Measurements from ENCODE around the gene SLC35A2.
"Not testable (repeated sequence)": the region's sequence is repeated elsewhere in the genome, so short reads cannot be mapped to it uniquely, and the experiment has no call there.

Gene SLC35A2

GRCh38 chrX:48901069-48901468, 10.4 kb downstream of the SLC35A2 start:
- DNase-seq (ENCODE audit: low read depth), result no peak

- no peak for DNase-seq (ENCODE audit: low read depth)
Observed at GRCh38 chrX:48899078-48899410, 12.4 kb downstream of the SLC35A2 start.

GRCh38 chrX:48897625-48898306, 13.7 kb downstream of the SLC35A2 start, which contains the start of the genes PQBP1 and TIMM17B:
TSS of gene PQBP1 (plus strand) at chrX:48897930. CDS start at chrX:48898510, 580 bp downstream.
TSS of gene TIMM17B (minus strand) at chrX:48897768. CDS start at chrX:48897749, 19 bp downstream.
- peak; percentile 80 for DNase-seq (ENCODE audit: low read depth)

GRCh38 chrX:48897157-48897624, 14.3 kb downstream of the SLC35A2 start:
- no peak for DNase-seq (ENCODE audit: low read depth)

GRCh38 chrX:48896611-48897011, 14.8 kb downstream of the SLC35A2 start:
- DNase-seq (ENCODE audit: low read depth), result no peak

GRCh38 chrX:48894891-48895290, 16.6 kb downstream of the SLC35A2 start:
- DNase-seq (ENCODE audit: low read depth), result no peak

GRCh38 chrX:48893556-48894348, 17.7 kb downstream of the SLC35A2 start:
- DNase-seq (ENCODE audit: low read depth), result no peak

GRCh38 chrX:48892896-48893295, 18.6 kb downstream of the SLC35A2 start:
- no peak for DNase-seq (ENCODE audit: low read depth)

- peak; percentile 56 for DNase-seq (ENCODE audit: low read depth)
Observed at GRCh38 chrX:48891402-48892288, 19.8 kb downstream of the SLC35A2 start.

- DNase-seq (ENCODE audit: low read depth), result no peak
Observed at GRCh38 chrX:48890934-48891401, 20.5 kb downstream of the SLC35A2 start.

GRCh38 chrX:48890296-48890925, 21.0 kb downstream of the SLC35A2 start:
- DNase-seq (ENCODE audit: low read depth), result no peak

- DNase-seq (ENCODE audit: low read depth), result not testable (repeated sequence)
Observed at GRCh38 chrX:48886586-48886985, 24.9 kb downstream of the SLC35A2 start.

GRCh38 chrX:48883729-48884128, 27.7 kb downstream of the SLC35A2 start:
- DNase-seq (ENCODE audit: low read depth), result no peak

GRCh38 chrX:48876944-48877343, 34.5 kb downstream of the SLC35A2 start:
- not testable (repeated sequence) for DNase-seq (ENCODE audit: low read depth)

GRCh38 chrX:48872017-48872416, 39.4 kb downstream of the SLC35A2 start:
- DNase-seq (ENCODE audit: low read depth), result not testable (repeated sequence)

- DNase-seq (ENCODE audit: low read depth), result no peak
Observed at GRCh38 chrX:48864210-48864609, 47.2 kb downstream of the SLC35A2 start.

- DNase-seq (ENCODE audit: low read depth), result no peak
Observed at GRCh38 chrX:48854898-48855297, 56.5 kb downstream of the SLC35A2 start.

- not testable (repeated sequence) for DNase-seq (ENCODE audit: low read depth)
Observed at GRCh38 chrX:48854121-48854804, 57.2 kb downstream of the SLC35A2 start.

- not testable (repeated sequence) for DNase-seq (ENCODE audit: low read depth)
Observed at GRCh38 chrX:48853494-48853893, 58.0 kb downstream of the SLC35A2 start.

All from stimulated activated CD4-positive, alpha-beta T cell treated with anti-CD3 and anti-CD28 coated beads, Interleukin-2, amount 100 ng/mL, for 4 hours (primary cell).